Type B pancreatic cell (in vitro differentiated cells): ENCODE measurements around the gene WBP1. TPM values are rescaled to one million over a fixed set of nuclear protein-coding genes. Genes with fewer than 3 reads are reported as not detected.

Experiments used
- DNase-seq: peaks from one replicate; pipeline ENCODE4 v3.0.0; 2021; ENCODE audit warnings: mixed read lengths; ENCODE audit not compliant: unreplicated experiment; ENCODE audit errors: extremely low spot score
- H3K27ac Mint-ChIP-seq: 2 replicates; pipeline ENCODE4 v1.8.0; 2021; ENCODE audit warnings: mild to moderate bottlenecking, mixed read lengths
- H3K27me3 Mint-ChIP-seq: 2 replicates; pipeline ENCODE4 v1.8.0; 2021; ENCODE audit warnings: mixed read lengths
- H3K36me3 Mint-ChIP-seq: 2 replicates; pipeline ENCODE4 v1.8.0; 2021; ENCODE audit warnings: mixed read lengths
- H3K4me1 Mint-ChIP-seq: one replicate; pipeline ENCODE4 v1.8.0; 2021; ENCODE audit warnings: mixed read lengths; ENCODE audit not compliant: unreplicated experiment
- H3K4me3 Mint-ChIP-seq: 2 replicates; pipeline ENCODE4 v1.8.0; 2021; ENCODE audit warnings: mild to moderate bottlenecking, mixed read lengths
- H3K9me3 Mint-ChIP-seq: 2 replicates; pipeline ENCODE4 v1.8.0; 2021; ENCODE audit warnings: mixed read lengths
- CTCF ChIP-seq: fragments of 200-600 bp; sonication (generic); conservative IDR thresholded peaks from 2 replicates; pipeline ENCODE4 v1.5.0; 2021; ENCODE audit warnings: antibody characterized with exemption, mild to moderate bottlenecking
- long read RNA-seq: library from polyadenylated mRNA; unstranded; transcript quantifications from one replicate; pipeline ENCODE4 v2.0.0, GENCODE V29; 2020
- total RNA-seq: library from RNA; stranded (reverse); gene quantifications from 2 replicates; pipeline ENCODE4 v1.2.1, GENCODE V29; 2021; ENCODE audit warnings: low replicate concordance

Gene WBP1
- total RNA-seq: 76.7 and 121 TPM in 2 replicates
- long read RNA-seq, partial matches to known transcripts: 0 of 6 reads
- long read RNA-seq, other reads (novel, unspliced or antisense): 4 of 6 reads

DNA sequence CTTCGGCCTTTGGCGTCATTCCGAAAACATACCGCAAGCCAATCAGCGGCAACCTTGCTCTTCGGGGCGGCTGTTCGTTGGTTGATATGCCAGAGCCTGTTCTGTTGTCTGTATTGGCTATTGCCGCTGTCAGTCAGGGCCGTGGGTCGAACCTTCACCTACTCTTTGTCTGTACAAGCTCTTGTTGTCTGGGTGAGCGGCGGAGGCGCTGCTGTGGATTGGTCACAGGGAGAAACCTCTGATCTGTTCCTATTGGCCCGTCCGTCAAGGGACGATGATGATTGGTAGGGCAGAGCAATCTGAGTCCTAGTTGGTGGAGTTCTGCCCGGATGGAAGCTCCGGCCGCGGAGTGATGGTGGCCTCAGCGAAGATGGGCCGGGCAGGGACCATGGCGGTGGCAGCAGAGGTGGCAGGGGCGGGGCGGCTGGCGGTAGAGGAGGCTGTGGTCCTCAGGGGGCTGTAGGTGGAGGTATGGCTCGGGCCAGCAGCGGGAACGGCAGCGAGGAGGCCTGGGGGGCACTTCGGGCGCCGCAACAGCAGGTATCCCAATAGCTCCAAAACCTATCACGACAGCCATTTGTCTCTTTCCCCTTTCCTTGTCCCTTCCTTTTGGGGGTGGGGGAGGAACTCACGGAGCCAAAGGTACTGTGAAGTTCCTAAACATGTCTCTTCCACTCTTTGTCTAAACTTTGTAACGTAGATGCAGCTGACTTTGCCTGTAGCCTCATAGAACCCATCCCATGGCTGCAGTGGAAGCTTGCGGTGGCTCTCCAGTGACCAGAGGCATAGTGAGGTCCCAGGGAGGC, at the start of gene WBP1:
TSS of gene WBP1 (plus strand) at position 307 of the 806 bp plus-strand sequence. CDS start at position 472, 165 bp downstream.
- H3K4me3 Mint-ChIP-seq: peak within 1 kb of the TSS; percentile 95
- no peak for TF ChIP-seq CTCF
- peak within 1 kb of the TSS; percentile 93 for H3K27ac Mint-ChIP-seq
- H3K27me3 Mint-ChIP-seq: peaks cover 4% of the 10 kb centered on the region
- H3K4me1 Mint-ChIP-seq: peaks cover 31% of the 10 kb centered on the region
- peak; percentile 98 for DNase-seq
- H3K9me3 Mint-ChIP-seq: no peaks in the 10 kb centered on the region
- peaks cover 7% of the 10 kb centered on the region for H3K36me3 Mint-ChIP-seq

DNA sequence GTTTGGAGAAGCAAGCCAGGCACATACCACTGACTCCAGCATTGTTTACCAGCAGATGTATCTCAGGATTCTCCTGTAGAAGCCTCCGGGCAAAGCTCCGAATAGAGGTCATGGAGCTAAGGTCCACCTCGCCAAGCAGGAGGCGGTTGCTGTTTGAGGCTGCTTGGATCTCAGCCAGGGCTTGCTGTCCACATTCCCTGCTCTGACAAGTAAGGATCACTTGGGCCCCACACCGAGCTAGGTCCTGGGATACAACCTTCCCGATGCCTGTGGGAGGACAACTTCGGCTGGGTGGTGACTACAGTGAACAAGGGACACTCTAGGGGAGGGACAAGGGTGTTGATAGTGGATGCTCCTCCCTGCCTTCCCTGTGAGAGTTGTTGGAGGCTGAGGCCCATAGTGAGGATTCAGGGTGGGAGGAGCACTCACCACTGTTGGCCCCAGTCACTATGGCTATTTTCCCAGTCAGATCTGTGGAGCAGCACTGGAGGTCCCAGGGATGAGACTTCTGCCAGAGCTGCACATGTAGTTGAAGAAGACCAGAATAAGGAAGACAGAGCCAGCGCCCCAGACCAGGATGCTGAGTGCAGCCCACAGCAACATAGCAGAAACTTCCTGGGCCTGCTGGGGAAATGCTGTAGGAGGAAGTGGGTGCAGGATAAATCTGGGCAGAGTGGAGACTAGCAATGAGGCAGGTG, 45.1 kb upstream of the WBP1 start:
- DNase-seq: no peak
- H3K4me3 Mint-ChIP-seq: no peak overlapping the region
- H3K4me1 Mint-ChIP-seq: peaks cover 6% of the 10 kb centered on the region
- H3K9me3 Mint-ChIP-seq: no peaks in the 10 kb centered on the region
- H3K27me3 Mint-ChIP-seq: peaks cover 10% of the 10 kb centered on the region
- TF ChIP-seq CTCF: no peak
- peak overlapping the region; percentile 20 for H3K27ac Mint-ChIP-seq
- H3K36me3 Mint-ChIP-seq: no peaks in the 10 kb centered on the region

DNA sequence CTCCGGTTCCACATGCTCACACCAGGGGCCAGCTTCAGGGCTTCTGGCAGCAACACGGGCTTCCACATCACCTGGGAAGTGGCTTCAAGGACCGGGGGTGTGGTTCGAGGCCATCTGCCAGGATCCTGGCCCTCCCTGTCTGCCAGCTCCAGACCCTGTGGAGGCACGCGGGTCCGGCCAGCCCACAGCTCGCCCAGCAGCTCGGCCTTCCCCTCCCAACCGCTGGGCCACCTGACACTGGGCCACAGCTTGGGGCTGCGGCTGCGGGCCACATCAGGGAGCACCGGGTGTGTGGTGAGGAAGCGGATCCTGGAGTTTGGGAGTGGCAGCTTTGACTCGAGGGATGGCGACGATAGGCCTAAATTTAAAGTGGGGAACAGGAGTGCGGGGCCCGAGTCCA, 43.8 kb upstream of the WBP1 start:
- DNase-seq: no peak
- no peak overlapping the region for H3K27ac Mint-ChIP-seq
- H3K4me3 Mint-ChIP-seq: no peak overlapping the region
- no peak for TF ChIP-seq CTCF
- no peaks in the 10 kb centered on the region for H3K36me3 Mint-ChIP-seq
- no peaks in the 10 kb centered on the region for H3K27me3 Mint-ChIP-seq
- no peaks in the 10 kb centered on the region for H3K9me3 Mint-ChIP-seq
- H3K4me1 Mint-ChIP-seq: peaks cover 6% of the 10 kb centered on the region

DNA sequence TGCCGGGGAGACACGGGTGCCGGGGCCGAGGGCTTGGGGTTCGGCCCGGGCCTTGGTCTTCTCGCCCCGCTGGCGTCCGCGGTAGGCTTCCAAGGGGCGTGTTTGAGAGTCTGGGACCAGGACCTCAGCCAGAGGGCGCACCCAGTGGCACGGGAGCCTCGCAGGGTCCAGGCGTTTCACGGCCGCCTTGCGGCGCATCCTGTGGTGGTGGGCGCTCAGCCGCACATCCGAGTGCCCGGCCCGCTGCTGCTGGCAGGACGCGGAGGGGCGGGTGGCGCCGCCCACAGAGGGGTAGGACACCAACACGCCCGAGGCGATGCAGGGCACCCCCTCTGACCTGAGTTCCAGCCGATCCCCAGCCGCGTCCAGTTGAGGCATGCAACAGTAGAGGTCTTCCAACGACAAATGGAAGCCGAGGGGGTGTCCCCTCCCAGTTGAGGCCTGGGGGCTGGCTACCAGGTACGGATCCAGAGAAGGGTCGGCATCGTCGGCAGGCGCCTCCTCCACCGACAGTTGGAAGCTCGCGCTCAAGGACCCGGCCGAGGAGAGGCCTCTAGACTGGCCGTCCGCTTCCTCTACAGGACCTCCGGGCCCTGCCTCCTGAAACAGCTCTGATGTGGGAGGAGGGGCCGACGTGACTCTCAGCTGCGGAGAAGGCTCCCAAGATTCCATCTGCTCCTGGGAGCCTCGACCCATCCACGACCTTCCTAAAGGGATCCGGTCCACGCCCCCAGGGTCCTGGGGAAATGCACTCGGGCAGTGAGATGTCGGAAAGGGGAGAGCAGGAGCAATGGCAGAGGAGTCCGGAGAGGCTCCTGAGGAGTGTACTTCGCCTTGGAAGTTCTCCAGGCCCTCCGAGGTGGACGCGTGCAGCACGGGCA, 43.1 kb upstream of the WBP1 start:
- no peaks in the 10 kb centered on the region for H3K27me3 Mint-ChIP-seq
- H3K27ac Mint-ChIP-seq: no peak overlapping the region
- no peak for DNase-seq
- H3K9me3 Mint-ChIP-seq: no peaks in the 10 kb centered on the region
- peaks cover 6% of the 10 kb centered on the region for H3K4me1 Mint-ChIP-seq
- no peaks in the 10 kb centered on the region for H3K36me3 Mint-ChIP-seq
- no peak for TF ChIP-seq CTCF
- no peak overlapping the region for H3K4me3 Mint-ChIP-seq

DNA sequence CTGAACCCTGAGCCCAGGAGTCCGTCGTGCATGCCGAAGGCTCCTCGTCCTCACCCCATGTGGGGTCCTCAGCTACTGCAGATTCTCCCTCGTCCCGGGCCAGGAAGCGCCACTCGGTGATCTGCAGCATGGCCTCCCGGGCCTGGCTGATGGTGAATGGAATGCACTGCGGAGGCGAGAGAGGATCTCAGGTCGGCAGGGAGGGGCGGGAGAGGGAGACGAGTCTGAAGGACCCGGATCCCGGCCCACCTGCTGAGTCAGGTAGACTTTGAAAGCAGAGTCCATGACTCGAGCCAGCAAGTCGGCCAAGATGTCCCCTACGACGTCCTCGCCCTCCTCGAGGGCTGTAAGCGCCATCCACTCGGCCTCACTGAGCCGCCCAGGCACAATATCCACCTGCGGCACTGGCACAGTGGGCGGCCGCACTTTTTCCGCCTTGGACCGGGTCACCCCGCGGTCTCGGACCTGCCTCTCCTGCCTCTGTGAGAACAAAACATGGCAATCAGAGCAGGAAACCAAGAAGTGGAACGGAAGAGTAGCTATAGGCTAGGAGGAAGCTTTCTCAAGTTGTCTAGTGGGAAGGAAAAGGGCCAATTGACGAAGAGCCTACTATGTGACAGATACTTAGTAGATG, 42.4 kb upstream of the WBP1 start:
- no peaks in the 10 kb centered on the region for H3K27me3 Mint-ChIP-seq
- H3K4me3 Mint-ChIP-seq: no peak overlapping the region
- H3K9me3 Mint-ChIP-seq: no peaks in the 10 kb centered on the region
- DNase-seq: no peak
- peaks cover 6% of the 10 kb centered on the region for H3K4me1 Mint-ChIP-seq
- no peak for TF ChIP-seq CTCF
- no peaks in the 10 kb centered on the region for H3K36me3 Mint-ChIP-seq
- no peak overlapping the region for H3K27ac Mint-ChIP-seq
